Stomach (tissue), 4 donors: ENCODE measurements around the gene AGAP1.

Experiments
- POLR2A ChIP-seq, 4 donors: fragments of 450-650 bp; IDR thresholded peaks; one replicate each; pipeline ENCODE4 v1.6.1; 2016; ENCODE audit warnings: antibody characterized with exemption in 4 of 4, control low read depth in 2 of 4, mild to moderate bottlenecking in 1 of 4, moderate library complexity in 1 of 4
- TF ChIP-seq, protein P1 (sequence below), 7 experiments: fragments of 450-650 bp in 4 of 7; fragments of 200-600 bp in 3 of 7; sonication (generic) in 3 of 7; IDR thresholded peaks; one replicate each; pipeline ENCODE4 v1.5.1; 2016 to 2019; ENCODE audit warnings: antibody characterized with exemption in 7 of 7, control low read depth in 2 of 7, mild to moderate bottlenecking in 1 of 7

DNA sequence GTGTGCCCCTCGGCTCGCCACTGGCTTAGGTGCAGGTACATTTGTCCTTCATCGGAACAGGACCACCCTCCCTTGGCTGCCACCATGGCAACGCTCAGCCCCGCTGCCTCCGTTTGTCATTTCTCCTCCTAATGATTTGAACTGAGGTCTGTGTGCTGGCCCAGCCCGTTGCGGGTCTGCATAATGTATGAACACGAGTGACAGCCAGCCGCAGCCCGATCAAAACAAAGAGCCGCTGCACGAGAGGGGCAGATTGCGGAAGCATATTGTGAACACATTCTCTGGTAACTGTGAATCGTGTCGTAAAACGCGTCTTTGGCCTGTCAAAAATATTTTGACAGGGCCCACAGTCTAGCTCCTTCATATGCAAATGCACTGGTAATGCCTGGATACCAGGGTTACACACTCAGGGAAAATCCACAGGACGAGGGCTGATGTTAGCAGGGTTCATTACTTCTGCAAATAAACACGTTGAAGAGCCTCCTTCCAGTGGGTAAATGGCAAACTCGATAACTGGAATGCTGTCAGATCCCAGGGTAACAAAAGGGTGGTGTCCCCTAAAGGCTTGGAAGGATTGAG is 137.0 kb downstream of the AGAP1 start:
- TF ChIP-seq, protein P1, sequence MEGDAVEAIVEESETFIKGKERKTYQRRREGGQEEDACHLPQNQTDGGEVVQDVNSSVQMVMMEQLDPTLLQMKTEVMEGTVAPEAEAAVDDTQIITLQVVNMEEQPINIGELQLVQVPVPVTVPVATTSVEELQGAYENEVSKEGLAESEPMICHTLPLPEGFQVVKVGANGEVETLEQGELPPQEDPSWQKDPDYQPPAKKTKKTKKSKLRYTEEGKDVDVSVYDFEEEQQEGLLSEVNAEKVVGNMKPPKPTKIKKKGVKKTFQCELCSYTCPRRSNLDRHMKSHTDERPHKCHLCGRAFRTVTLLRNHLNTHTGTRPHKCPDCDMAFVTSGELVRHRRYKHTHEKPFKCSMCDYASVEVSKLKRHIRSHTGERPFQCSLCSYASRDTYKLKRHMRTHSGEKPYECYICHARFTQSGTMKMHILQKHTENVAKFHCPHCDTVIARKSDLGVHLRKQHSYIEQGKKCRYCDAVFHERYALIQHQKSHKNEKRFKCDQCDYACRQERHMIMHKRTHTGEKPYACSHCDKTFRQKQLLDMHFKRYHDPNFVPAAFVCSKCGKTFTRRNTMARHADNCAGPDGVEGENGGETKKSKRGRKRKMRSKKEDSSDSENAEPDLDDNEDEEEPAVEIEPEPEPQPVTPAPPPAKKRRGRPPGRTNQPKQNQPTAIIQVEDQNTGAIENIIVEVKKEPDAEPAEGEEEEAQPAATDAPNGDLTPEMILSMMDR (IDR thresholded peaks at IDR 0.05) = no peak
- TF ChIP-seq POLR2A (IDR thresholded peaks at IDR 0.05) = no peak
